Esophagus muscularis mucosa (tissue), 4 donors: Measurements from ENCODE around the gene PADI2. TPM values are rescaled to one million over a fixed set of nuclear protein-coding genes. Genes with fewer than 3 reads are reported as not detected.
A peak's percentile ranks its signal among the peaks of the same experiment; 100 is the strongest.

ENCODE experiments used
- DNase-seq: peaks from one replicate; pipeline ENCODE4 v3.0.0-alpha.2; 2017; ENCODE audit errors: extremely low spot score
- H3K27ac ChIP-seq, 4 donors: fragments of 200-600 bp; sonication (generic); replicated peaks in 1 of 4; 1 replicate in 3 of 4; 2 replicates in 1 of 4; pipeline ENCODE4 v1.5.1; 2016 to 2019; ENCODE audit warnings: mild to moderate bottlenecking in 1 of 4
- H3K27me3 ChIP-seq, 4 donors: fragments of 200-600 bp; sonication (generic); one replicate each; pipeline versions ENCODE4 v1.5.1 to v1.6.0; 2016 to 2019
- H3K36me3 ChIP-seq, 4 donors: fragments of 200-600 bp; sonication (generic); one replicate each; pipeline ENCODE4 v1.5.1; 2016 to 2019
- H3K4me1 ChIP-seq, 4 donors: fragments of 200-600 bp; sonication (generic); one replicate each; pipeline ENCODE4 v1.5.1; 2016 to 2019
- H3K4me3 ChIP-seq, 4 donors: fragments of 200-600 bp; sonication (generic); 1 replicate in 2 of 4; 2 replicates in 2 of 4; pipeline ENCODE4 v1.5.1; 2016 to 2019; ENCODE audit warnings: mild to moderate bottlenecking in 4 of 4, moderate library complexity in 1 of 4
- H3K9me3 ChIP-seq, 4 donors: fragments of 200-600 bp; sonication (generic); 1 replicate in 3 of 4; 2 replicates in 1 of 4; pipeline ENCODE4 v1.5.1; 2016 to 2019
- CTCF ChIP-seq, 3 experiments: fragments of 200-600 bp in 2 of 3; fragments of 450-650 bp in 1 of 3; sonication (generic) in 2 of 3; IDR thresholded peaks; one replicate each; pipeline ENCODE4 v1.5.1; 2017 to 2019; ENCODE audit warnings: antibody characterized with exemption in 3 of 3, mild to moderate bottlenecking in 2 of 3, moderate library complexity in 1 of 3
- EP300 ChIP-seq: sonication (generic); formaldehyde crosslinking; IDR thresholded peaks from one replicate; pipeline ENCODE4 v1.6.1; 2017; ENCODE audit warnings: antibody characterized with exemption
- POLR2A ChIP-seq: fragments of 450-650 bp; IDR thresholded peaks from one replicate; pipeline ENCODE4 v1.6.1; 2017; ENCODE audit warnings: antibody characterized with exemption, moderate library complexity, mild to moderate bottlenecking, low read depth
- POLR2AphosphoS5 ChIP-seq, 2 donors: sonication (generic); formaldehyde crosslinking; IDR thresholded peaks; one replicate each; pipeline ENCODE4 v1.6.1; 2017; ENCODE audit warnings: antibody characterized with exemption in 2 of 2
- WGBS: methylation state at CpG from one replicate; pipeline ENCODE4 v1.1.5; 2018; 5-methylcytosine and 5-hydroxymethylcytosine counted together
- intact Hi-C: fragments of 100-400 bp; cut with DNase I; formaldehyde crosslinking; loops from one replicate; pipeline ENCODE4 v1.15.1; 2023
- total RNA-seq, 4 donors: library from RNA; depleted of rRNA; stranded (reverse); fragments of >200 nt; gene quantifications; one replicate each; pipeline versions ENCODE4 v1.1.0 to v1.2.1, GENCODE V29; 2016

The PADI2 gene
- 1 to 10 TPM in 1 of 4 donors, under 1 TPM in 3; 0.39 to 2.0 (median 0.65) TPM for total RNA-seq

DNA sequence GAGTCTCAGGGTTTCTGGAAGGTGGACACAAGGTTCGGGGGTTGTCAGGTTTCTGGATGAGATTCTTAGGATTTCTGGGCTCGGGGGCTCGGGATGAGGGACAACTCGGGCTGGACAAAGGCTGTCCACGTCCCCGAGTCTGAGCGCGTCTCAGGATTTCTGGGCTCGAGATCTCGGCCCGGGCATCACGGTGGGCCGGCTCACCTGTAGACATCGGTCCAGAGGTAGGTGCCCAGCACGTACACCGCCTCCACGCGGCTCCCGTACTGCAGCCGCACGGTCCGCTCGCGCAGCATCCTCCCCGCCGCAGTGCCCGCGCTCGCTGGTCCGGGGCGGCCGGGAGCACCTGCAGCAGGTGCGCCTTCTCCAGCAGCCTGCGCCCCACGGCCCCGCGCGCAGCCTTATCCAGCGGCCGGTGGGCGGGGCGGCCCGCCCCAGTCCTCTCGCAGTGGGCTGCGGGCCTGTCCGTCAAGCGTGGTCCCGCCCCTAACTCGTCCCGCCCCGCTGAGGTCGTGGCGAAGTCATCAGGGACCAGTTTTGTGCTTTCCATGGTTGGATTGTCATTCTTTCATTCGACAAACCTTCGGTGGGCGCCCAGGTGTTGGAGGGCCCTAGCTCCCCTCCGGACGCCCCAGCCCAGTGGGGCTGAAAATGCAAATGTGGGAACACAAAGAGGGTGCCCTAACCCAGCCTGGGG, at the start of gene PADI2:
PADI2 (minus strand) TSS at position 376 of the 697 bp plus-strand sequence; CDS start at position 296, 80 bp downstream.
- no peak within 1 kb of the TSS for H3K27ac ChIP-seq
- TF ChIP-seq EP300 (no peak), CTCF (IDR thresholded peaks at IDR 0.05) (no peak), POLR2A (peak; percentile 56)
- H3K9me3 ChIP-seq, result no peaks in the 10 kb centered on the region
- 7% methylated on average over 14 of the region's 58 CpGs for WGBS
- peak within 1 kb of the TSS; percentile 36 to 57 (median 42) for H3K4me3 ChIP-seq
- peaks cover 0 to 50% (median 18%) of the 10 kb centered on the region in 4 donors for H3K27me3 ChIP-seq
- intact Hi-C loops, result no loop called here
- peaks cover 15 to 18% (median 17%) of the 10 kb centered on the region in 4 donors for H3K4me1 ChIP-seq
- no peak for DNase-seq
- H3K36me3 ChIP-seq, result no peaks in the 10 kb centered on the region

- DNase-seq, result no peak
- H3K4me3 ChIP-seq, result no peak overlapping the region
- H3K36me3 ChIP-seq, result no peaks in the 10 kb centered on the region
- no peaks in the 10 kb centered on the region for H3K4me1 ChIP-seq
- WGBS, result 62% methylated on average over 13 of the region's 13 CpGs
- H3K9me3 ChIP-seq, result no peaks in the 10 kb centered on the region
- intact Hi-C loops, result no loop called here
- no peak overlapping the region for H3K27ac ChIP-seq
- no peak for TF ChIP-seq CTCF (IDR thresholded peaks at IDR 0.05)
- no peak for TF ChIP-seq EP300
- no peak for TF ChIP-seq POLR2A
- no peak for TF ChIP-seq POLR2AphosphoS5 (IDR thresholded peaks at IDR 0.05)
- peaks cover 0 to 59% (median 4%) of the 10 kb centered on the region in 4 donors for H3K27me3 ChIP-seq
These were observed 49.0 kb upstream of the PADI2 start for GRCh38 chr1:17168091-17168876.

DNA sequence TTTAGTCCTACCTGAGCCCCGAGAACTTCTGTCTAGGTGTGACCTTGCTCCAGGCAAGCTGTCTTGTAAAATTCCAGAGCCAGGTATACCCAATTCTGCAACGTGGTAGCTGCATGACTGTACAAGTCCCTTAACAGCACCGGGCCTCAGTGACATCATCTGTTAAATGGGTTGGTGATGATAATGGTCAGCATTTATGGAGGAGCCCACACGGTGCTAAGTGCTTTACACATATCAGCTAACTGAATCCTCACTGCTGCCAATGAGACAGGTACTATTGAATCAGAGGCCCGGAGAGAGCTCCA, 48.5 kb upstream of the PADI2 start:
- no peak for DNase-seq
- Histone ChIP-seq H3K9me3 (no peaks in the 10 kb centered on the region), H3K27me3 (peaks cover 0 to 57% (median 4%) of the 10 kb centered on the region in 4 donors), H3K27ac (no peak overlapping the region), H3K4me3 (no peak overlapping the region), H3K36me3 (no peaks in the 10 kb centered on the region), H3K4me1 (no peaks in the 10 kb centered on the region)
- 90% methylated on average over 2 of the region's 5 CpGs for WGBS
- no peak for TF ChIP-seq POLR2AphosphoS5 (IDR thresholded peaks at IDR 0.05)
- no peak for TF ChIP-seq CTCF (IDR thresholded peaks at IDR 0.05)
- no peak for TF ChIP-seq POLR2A
- no peak for TF ChIP-seq EP300
- intact Hi-C loops, result no loop called here

GRCh38 chr1:17167041-17167785, 48.0 kb upstream of the PADI2 start:
- Histone ChIP-seq H3K27ac (no peak overlapping the region), H3K36me3 (no peaks in the 10 kb centered on the region), H3K9me3 (no peaks in the 10 kb centered on the region), H3K4me1 (no peaks in the 10 kb centered on the region), H3K4me3 (no peak overlapping the region), H3K27me3 (peaks cover 0 to 56% (median 4%) of the 10 kb centered on the region in 4 donors)
- intact Hi-C loops, result no loop called here
- TF ChIP-seq CTCF (IDR thresholded peaks at IDR 0.05) (no peak), POLR2AphosphoS5 (IDR thresholded peaks at IDR 0.05) (no peak), POLR2A (no peak), EP300 (no peak)
- WGBS, result 14% methylated on average over 2 of the region's 4 CpGs
- no peak for DNase-seq
